ENCODE measurements around the gene RMND5B.

The RMND5B gene

DNA sequence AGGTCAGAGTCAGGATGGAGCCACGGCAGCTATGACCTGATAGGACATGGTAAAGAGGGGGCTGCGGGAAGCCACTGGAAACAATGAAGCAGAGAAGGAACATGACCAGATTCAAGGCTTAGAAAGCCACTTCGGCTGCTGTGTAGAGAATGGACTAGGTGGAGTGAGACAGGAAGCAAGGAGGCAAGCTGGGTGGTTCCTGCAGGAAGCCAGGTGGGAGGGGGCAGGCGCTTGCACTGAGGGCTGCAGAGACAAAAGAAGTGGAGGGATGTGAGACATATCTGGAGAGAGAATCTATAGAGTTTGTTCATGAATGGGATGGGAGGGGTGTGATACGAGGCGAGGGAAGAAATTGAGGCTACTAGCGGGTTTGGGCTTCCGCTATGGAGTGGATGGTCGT lies 36.5 kb upstream of the RMND5B start:
- H3K27ac ChIP-seq: no peak overlapping the region
- no peaks in the 10 kb centered on the region for H4K20me1 ChIP-seq
- no peak overlapping the region for H3K4me3 ChIP-seq
- H3K4me1 ChIP-seq: peaks cover 0 to 22% (median 12%) of the 10 kb centered on the region in 10 experiments; a peak in 15 of 20 replicates
- 0 out of 22 replicates have a peak overlapping the region, but pooled peaks of 3 of the 11 experiments have one; percentile 11 to 28 (median 17) for H3K4me2 ChIP-seq
- H3K36me3 ChIP-seq: no peaks in the 10 kb centered on the region
- peaks cover 15 to 19% (median 17%) of the 10 kb centered on the region in 11 experiments; a peak in 21 of 22 replicates for H3K9me3 ChIP-seq (replicated peaks in 1 of 11)
- no peak overlapping the region for H3K9ac ChIP-seq
- no peak for TF ChIP-seq Cebpa-rat (IDR thresholded peaks at IDR 0.05)
- no peaks in the 10 kb centered on the region for H3K27me3 ChIP-seq

GRCh38 chr5:178098685-178099084 lies 32.1 kb upstream of the RMND5B start:
- no peak for TF ChIP-seq Cebpa-rat (IDR thresholded peaks at IDR 0.05)
- Histone ChIP-seq H3K27me3 (no peaks in the 10 kb centered on the region), H3K9me3 (replicated peaks in 1 of 11) (no peaks in the 10 kb centered on the region; a peak in 1 of 22 replicates), H3K27ac (no peak overlapping the region), H4K20me1 (no peaks in the 10 kb centered on the region), H3K36me3 (no peaks in the 10 kb centered on the region), H3K4me2 (no peak overlapping the region), H3K9ac (no peak overlapping the region), H3K4me3 (no peak overlapping the region), H3K4me1 (peaks cover 0 to 8% (median 0%) of the 10 kb centered on the region in 10 experiments; a peak in 4 of 20 replicates)

- Histone ChIP-seq H3K36me3 (no peaks in the 10 kb centered on the region), H3K4me3 (no peak overlapping the region), H3K27me3 (no peaks in the 10 kb centered on the region), H3K27ac (no peak overlapping the region), H4K20me1 (peaks cover 0 to 11% (median 0%) of the 10 kb centered on the region in 11 experiments; a peak in 3 of 22 replicates), H3K9me3 (replicated peaks in 1 of 11) (no peaks in the 10 kb centered on the region), H3K4me2 (no peak overlapping the region), H3K9ac (no peak overlapping the region), H3K4me1 (peaks cover 5 to 20% (median 15%) of the 10 kb centered on the region in 10 experiments)
- no peak for TF ChIP-seq Cebpa-rat (IDR thresholded peaks at IDR 0.05)
These were observed 27.2 kb upstream of the RMND5B start for GRCh38 chr5:178103612-178104011.

DNA sequence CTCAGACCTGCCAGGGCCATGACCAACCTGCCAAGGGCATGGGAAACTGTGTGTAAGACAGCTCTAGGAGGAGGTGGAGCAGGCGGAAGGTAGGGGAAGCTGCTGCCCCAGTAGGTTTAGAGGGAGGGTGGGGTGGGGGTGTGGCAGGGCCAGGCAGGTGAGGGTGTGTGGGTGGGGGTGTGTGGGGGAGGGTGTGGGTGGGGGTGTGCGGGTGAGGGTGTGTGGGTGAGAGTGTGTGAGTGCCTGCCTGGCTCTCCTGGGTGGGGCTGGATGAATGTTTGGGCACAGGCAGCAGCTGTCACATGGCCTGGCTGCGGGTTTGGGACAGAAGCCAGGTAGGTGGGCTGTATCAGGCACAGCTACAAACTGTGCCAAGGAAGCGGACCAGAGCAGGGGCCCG lies 26.3 kb upstream of the RMND5B start:
- Histone ChIP-seq H3K27me3 (no peaks in the 10 kb centered on the region), H3K9ac (no peak overlapping the region), H3K4me3 (no peak overlapping the region), H4K20me1 (peaks cover 0 to 18% (median 0%) of the 10 kb centered on the region in 11 experiments; a peak in 3 of 22 replicates), H3K9me3 (replicated peaks in 1 of 11) (no peaks in the 10 kb centered on the region), H3K27ac (no peak overlapping the region), H3K4me2 (peak overlapping the region in 6 of 11 experiments; percentile 16 to 60 (median 36); a peak in 9 of 22 replicates), H3K36me3 (no peaks in the 10 kb centered on the region), H3K4me1 (peaks cover 13 to 29% (median 24%) of the 10 kb centered on the region in 10 experiments)
- TF ChIP-seq Cebpa-rat (IDR thresholded peaks at IDR 0.05): no peak

GRCh38 chr5:178106086-178106485 lies 24.7 kb upstream of the RMND5B start:
- peaks cover 14 to 30% (median 25%) of the 10 kb centered on the region in 10 experiments for H3K4me1 ChIP-seq
- H3K27me3 ChIP-seq: 0 out of 22 replicates have a peak, but pooled peaks cover 0 to 5% (median 0%) of the 10 kb centered on the region in 11 experiments
- no peak overlapping the region for H3K4me3 ChIP-seq
- H3K36me3 ChIP-seq: no peaks in the 10 kb centered on the region
- peaks cover 0 to 18% (median 0%) of the 10 kb centered on the region in 11 experiments; a peak in 3 of 22 replicates for H4K20me1 ChIP-seq
- H3K4me2 ChIP-seq: no peak overlapping the region
- no peak overlapping the region for H3K27ac ChIP-seq
- no peak for TF ChIP-seq Cebpa-rat (IDR thresholded peaks at IDR 0.05)
- H3K9me3 ChIP-seq (replicated peaks in 1 of 11): no peaks in the 10 kb centered on the region
- H3K9ac ChIP-seq: no peak overlapping the region

GRCh38 chr5:178106556-178107239 lies 24.1 kb upstream of the RMND5B start:
- TF ChIP-seq Cebpa-rat (IDR thresholded peaks at IDR 0.05): no peak
- H3K4me2 ChIP-seq: peak overlapping the region in 2 of 11 experiments; percentile 18 to 20; a peak in 1 of 22 replicates
- peaks cover 0 to 18% (median 0%) of the 10 kb centered on the region in 11 experiments; a peak in 3 of 22 replicates for H4K20me1 ChIP-seq
- H3K27ac ChIP-seq: no peak overlapping the region
- H3K9ac ChIP-seq: no peak overlapping the region
- no peak overlapping the region for H3K4me3 ChIP-seq
- no peaks in the 10 kb centered on the region for H3K36me3 ChIP-seq
- H3K4me1 ChIP-seq: peaks cover 14 to 30% (median 25%) of the 10 kb centered on the region in 10 experiments
- peaks cover 0 to 7% (median 0%) of the 10 kb centered on the region in 11 experiments; a peak in 1 of 22 replicates for H3K27me3 ChIP-seq
- H3K9me3 ChIP-seq (replicated peaks in 1 of 11): no peaks in the 10 kb centered on the region

- Histone ChIP-seq H3K36me3 (no peaks in the 10 kb centered on the region), H3K9me3 (replicated peaks in 1 of 11) (peaks cover 0 to 5% (median 0%) of the 10 kb centered on the region in 11 experiments; a peak in 1 of 22 replicates), H3K27me3 (peaks cover 0 to 18% (median 0%) of the 10 kb centered on the region in 11 experiments; a peak in 4 of 22 replicates), H3K9ac (no peak overlapping the region), H4K20me1 (peaks cover 0 to 18% (median 0%) of the 10 kb centered on the region in 11 experiments; a peak in 3 of 22 replicates), H3K4me1 (peaks cover 14 to 38% (median 30%) of the 10 kb centered on the region in 10 experiments), H3K27ac (no peak overlapping the region), H3K4me2 (peak overlapping the region in 10 of 11 experiments; percentile 49 to 84 (median 77); a peak in 16 of 22 replicates), H3K4me3 (no peak overlapping the region)
- TF ChIP-seq Cebpa-rat (IDR thresholded peaks at IDR 0.05): no peak
These were observed 23.0 kb upstream of the RMND5B start for GRCh38 chr5:178107756-178108310.

- peak overlapping the region in 1 of 11 experiments; percentile 34; a peak in 1 of 22 replicates for H3K9ac ChIP-seq
- H3K36me3 ChIP-seq: no peaks in the 10 kb centered on the region
- H3K4me2 ChIP-seq: peak overlapping the region; percentile 49 to 84 (median 76); a peak in 21 of 22 replicates
- H3K4me3 ChIP-seq: no peak overlapping the region
- TF ChIP-seq Cebpa-rat (IDR thresholded peaks at IDR 0.05): no peak
- H3K9me3 ChIP-seq (replicated peaks in 1 of 11): peaks cover 0 to 5% (median 0%) of the 10 kb centered on the region in 11 experiments; a peak in 1 of 22 replicates
- H3K27me3 ChIP-seq: peaks cover 0 to 24% (median 0%) of the 10 kb centered on the region in 11 experiments; a peak in 6 of 22 replicates
- no peak overlapping the region for H3K27ac ChIP-seq
- peaks cover 14 to 42% (median 34%) of the 10 kb centered on the region in 10 experiments for H3K4me1 ChIP-seq
- peaks cover 0 to 18% (median 0%) of the 10 kb centered on the region in 11 experiments; a peak in 3 of 22 replicates for H4K20me1 ChIP-seq
These were observed 22.4 kb upstream of the RMND5B start for GRCh38 chr5:178108446-178108845.

- Histone ChIP-seq H3K4me1 (peaks cover 16 to 45% (median 37%) of the 10 kb centered on the region in 10 experiments), H3K4me2 (peak overlapping the region; percentile 49 to 84 (median 76)), H3K9me3 (replicated peaks in 1 of 11) (peaks cover 0 to 5% (median 0%) of the 10 kb centered on the region in 11 experiments; a peak in 1 of 22 replicates), H4K20me1 (peaks cover 0 to 18% (median 0%) of the 10 kb centered on the region in 11 experiments; a peak in 6 of 22 replicates), H3K27me3 (peaks cover 0 to 30% (median 0%) of the 10 kb centered on the region in 11 experiments; a peak in 6 of 22 replicates), H3K27ac (no peak overlapping the region), H3K4me3 (no peak overlapping the region), H3K36me3 (no peaks in the 10 kb centered on the region), H3K9ac (peak overlapping the region in 1 of 11 experiments; percentile 34; a peak in 1 of 22 replicates)
- TF ChIP-seq Cebpa-rat (IDR thresholded peaks at IDR 0.05): no peak
These were observed 21.8 kb upstream of the RMND5B start for GRCh38 chr5:178108966-178109365.
